AG04450 (cell line): Measurements from ENCODE around the gene ECE2. TPM values are rescaled to one million over a fixed set of nuclear protein-coding genes. Genes with fewer than 3 reads are reported as not detected.

Experiments
- CTCF ChIA-PET: fragments of 300-600, 350-600 bp; formaldehyde crosslinking; extraction: SDS; loops from one replicate; lab custom pipeline; 2022; ENCODE audit warnings: antibody characterized with exemption, inconsistent platforms; lab: Charles Lee
- POLR2A ChIA-PET: fragments of 350-600 bp; formaldehyde crosslinking; extraction: SDS; loops from one replicate; lab custom pipeline; 2021; ENCODE audit warnings: antibody characterized with exemption, inconsistent platforms; lab: Yijun Ruan, JAX
- DNase-seq: peaks from one replicate; pipeline ENCODE4 v3.0.0-alpha.2; 2011; ENCODE audit warnings: low read depth, low spot score
- H3K27ac ChIP-seq: one replicate; pipeline ENCODE4 v1.5.1; 2012; ENCODE audit warnings: low read depth, low read length, control low read depth
- H3K27me3 ChIP-seq: one replicate; pipeline ENCODE4 v1.6.0; 2012; ENCODE audit warnings: low read length; ENCODE audit not compliant: control insufficient read depth, insufficient read depth
- H3K4me3 ChIP-seq: 2 replicates; pipeline ENCODE4 v1.5.1; 2011; ENCODE audit warnings: mild to moderate bottlenecking, low read depth, low read length, control low read depth
- H3K9me3 ChIP-seq: 2 replicates; pipeline ENCODE4 v1.5.1; 2012; ENCODE audit warnings: low read length; ENCODE audit not compliant: control insufficient read depth, insufficient read depth
- polyA plus RNA-seq: library from polyadenylated mRNA; depleted of rRNA; stranded (reverse); fragments of >200 nt; gene quantifications from 2 replicates; pipeline ENCODE4 v1.2.3, GENCODE V29; 2011
- TF ChIP-seq, protein P1 (sequence below): IDR thresholded peaks from 2 replicates; pipeline ENCODE4 v1.5.1; 2011; ENCODE audit warnings: low read depth, low read length, control low read depth, inconsistent platforms

ECE2 gene
- polyA plus RNA-seq, 1 experiment, result not detected

DNA sequence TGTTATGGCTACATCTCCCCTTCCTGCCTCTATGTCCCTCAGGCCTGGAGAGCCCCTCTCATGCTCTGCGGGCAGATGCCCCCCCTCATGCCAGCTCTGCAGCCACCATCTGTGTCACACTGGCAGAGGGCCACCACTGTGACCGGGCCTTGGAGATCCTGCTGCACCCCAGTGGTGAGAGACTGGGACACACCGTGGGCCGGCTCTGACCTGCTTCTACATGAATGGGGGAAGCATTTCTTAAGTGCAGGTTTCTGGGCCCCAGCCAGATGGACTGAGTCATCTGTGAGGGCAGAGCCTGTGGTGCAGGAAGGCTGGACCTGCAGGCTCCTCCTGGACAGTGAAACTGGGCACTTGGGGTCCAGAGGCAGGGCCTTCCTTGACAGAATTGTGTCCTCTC lies 41.6 kb upstream of the ECE2 start:
- CTCF ChIA-PET, result no interaction called here

DNA sequence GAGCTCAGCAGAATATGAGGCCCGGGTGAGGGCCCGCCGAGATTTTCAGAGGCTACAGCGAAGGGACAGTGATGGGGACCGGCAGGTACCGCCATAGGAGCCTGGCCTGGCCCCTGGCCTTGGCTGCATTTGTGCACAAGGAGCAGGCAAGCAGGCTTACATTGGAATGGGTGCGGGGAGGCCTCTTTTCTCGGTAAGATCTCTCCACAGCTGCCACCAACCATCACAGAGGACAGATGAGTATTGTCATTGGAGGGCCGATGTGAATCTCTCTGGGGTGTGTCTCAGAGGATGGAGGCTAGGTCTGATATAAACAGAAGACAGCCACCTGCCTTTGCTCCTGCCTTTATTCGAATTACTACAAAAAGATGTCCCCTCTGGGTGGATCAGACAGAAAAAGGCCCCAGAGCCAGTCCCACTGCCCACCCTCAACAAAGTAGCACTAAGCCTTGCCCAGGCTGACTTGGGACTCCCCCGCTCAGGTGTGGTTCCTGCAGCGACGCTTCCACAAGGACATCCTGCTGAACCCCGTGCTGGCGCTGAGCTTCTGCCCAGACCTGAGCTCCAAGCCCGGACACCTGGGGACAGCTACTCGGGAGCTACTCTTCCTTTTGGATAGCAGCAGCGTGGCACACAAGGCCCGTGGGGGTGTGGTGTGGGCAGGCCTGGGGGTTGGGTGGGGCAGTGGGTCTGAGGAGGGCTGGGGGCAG lies 41.0 kb upstream of the ECE2 start:
- H3K9me3 ChIP-seq, result peaks cover 3% of the 10 kb centered on the region; the same call in 1 of the 2 replicates
- TF ChIP-seq, protein P1, sequence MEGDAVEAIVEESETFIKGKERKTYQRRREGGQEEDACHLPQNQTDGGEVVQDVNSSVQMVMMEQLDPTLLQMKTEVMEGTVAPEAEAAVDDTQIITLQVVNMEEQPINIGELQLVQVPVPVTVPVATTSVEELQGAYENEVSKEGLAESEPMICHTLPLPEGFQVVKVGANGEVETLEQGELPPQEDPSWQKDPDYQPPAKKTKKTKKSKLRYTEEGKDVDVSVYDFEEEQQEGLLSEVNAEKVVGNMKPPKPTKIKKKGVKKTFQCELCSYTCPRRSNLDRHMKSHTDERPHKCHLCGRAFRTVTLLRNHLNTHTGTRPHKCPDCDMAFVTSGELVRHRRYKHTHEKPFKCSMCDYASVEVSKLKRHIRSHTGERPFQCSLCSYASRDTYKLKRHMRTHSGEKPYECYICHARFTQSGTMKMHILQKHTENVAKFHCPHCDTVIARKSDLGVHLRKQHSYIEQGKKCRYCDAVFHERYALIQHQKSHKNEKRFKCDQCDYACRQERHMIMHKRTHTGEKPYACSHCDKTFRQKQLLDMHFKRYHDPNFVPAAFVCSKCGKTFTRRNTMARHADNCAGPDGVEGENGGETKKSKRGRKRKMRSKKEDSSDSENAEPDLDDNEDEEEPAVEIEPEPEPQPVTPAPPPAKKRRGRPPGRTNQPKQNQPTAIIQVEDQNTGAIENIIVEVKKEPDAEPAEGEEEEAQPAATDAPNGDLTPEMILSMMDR, result no peak
- no peak overlapping the region for H3K4me3 ChIP-seq
- no peak overlapping the region for H3K27ac ChIP-seq
- no peak for DNase-seq
- ChIA-PET CTCF (no interaction called here), POLR2A (no interaction called here)
- peaks cover 43% of the 10 kb centered on the region for H3K27me3 ChIP-seq

More for the DNA sequence above, 41.6 kb upstream of the ECE2 start:
- H3K9me3 ChIP-seq, result peaks cover 2% of the 10 kb centered on the region; the same call in 1 of the 2 replicates
- POLR2A ChIA-PET, result no interaction called here
- peak; percentile 38 for DNase-seq
- no peak overlapping the region for H3K27ac ChIP-seq
- no peak overlapping the region for H3K4me3 ChIP-seq
- TF ChIP-seq, protein P1, result no peak
- peaks cover 47% of the 10 kb centered on the region for H3K27me3 ChIP-seq

DNA sequence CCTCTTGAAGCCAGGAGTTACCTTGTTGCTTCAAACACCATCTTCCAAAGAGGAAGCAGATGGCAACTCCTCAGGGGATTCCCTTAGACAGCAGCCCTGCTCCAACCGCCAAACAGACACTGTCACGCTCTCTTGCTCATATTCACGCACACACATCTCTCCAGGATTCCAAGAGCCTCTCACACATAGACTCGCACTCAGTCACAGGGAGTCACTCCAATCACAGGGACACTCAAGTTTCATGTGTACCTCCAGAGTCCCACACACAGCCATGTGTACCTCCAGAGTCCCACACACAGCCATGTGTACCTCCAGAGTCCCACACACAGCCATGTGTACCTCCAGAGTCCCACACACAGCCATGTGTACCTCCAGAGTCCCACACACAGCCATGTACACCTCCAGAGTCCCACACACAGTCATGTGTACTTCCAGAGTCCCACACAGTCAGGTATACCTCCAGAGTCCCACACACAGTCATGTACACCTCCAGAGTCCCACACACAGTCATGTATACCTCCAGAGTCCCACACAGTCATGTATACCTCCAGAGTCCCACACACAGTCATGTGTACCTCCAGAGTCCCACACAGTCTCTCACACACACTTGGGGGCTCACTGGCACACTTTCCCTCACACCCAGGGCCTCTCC lies 40.3 kb upstream of the ECE2 start:
- TF ChIP-seq, protein P1, result no peak
- POLR2A ChIA-PET, result no interaction called here
- DNase-seq, result no peak
- CTCF ChIA-PET, result interaction anchor here (0.7 kb wide), 1 partner anchor 14 kb away, joined by 3 read pairs; the partner anchor contains the start of gene EEF1AKMT4
- peaks cover 42% of the 10 kb centered on the region for H3K27me3 ChIP-seq
- peaks cover 3% of the 10 kb centered on the region; the same call in 1 of the 2 replicates for H3K9me3 ChIP-seq
- no peak overlapping the region for H3K4me3 ChIP-seq
- no peak overlapping the region for H3K27ac ChIP-seq

DNA sequence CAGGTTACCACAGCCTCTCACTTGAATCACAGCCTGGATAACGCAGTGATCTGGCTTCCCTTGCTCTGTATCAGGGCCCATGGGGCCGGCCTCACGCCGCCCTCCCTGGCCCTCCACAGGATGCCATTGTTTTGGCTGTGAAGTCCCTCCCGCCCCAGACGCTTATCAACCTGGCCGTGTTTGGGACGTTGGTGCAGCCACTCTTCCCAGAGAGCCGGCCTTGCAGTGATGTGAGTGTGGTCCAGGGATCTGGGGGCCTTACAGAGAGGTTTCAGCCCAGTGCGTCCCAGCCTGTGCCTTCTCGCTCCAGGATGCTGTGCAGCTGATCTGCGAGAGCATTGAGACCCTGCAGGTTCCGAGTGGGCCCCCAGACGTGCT lies 39.8 kb upstream of the ECE2 start:
- Histone ChIP-seq H3K4me3 (no peak overlapping the region), H3K27me3 (peaks cover 40% of the 10 kb centered on the region), H3K27ac (no peak overlapping the region), H3K9me3 (peaks cover 3% of the 10 kb centered on the region; the same call in 1 of the 2 replicates)
- TF ChIP-seq, protein P1, result no peak
- ChIA-PET POLR2A (no interaction called here), CTCF (interaction anchor here (0.6 to 0.7 kb wide), 2 partner anchors 14 to 217 kb away, joined by 3 read pairs; partner anchors contain the start of gene EEF1AKMT4)
- no peak for DNase-seq

DNA sequence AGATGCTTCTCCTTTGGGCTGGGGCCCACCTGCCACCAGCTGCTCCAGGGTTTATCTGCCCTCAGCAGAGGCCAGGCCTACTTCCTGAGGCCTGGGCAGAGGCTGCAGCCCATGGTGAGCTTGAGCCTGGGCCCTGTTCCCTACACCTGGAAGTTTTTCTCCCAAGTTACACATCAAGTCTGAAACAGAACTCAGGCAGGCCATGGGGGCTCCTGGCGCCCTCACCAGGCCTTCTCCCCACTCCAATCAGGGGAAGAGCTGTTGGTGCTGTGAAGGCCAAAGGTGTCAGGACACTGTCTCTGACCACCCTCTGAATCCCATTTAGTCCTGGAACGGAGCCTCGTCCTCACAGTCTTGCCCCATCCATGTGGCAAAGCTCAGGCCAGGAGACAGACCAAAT lies 39.2 kb upstream of the ECE2 start:
- CTCF ChIA-PET, result interaction anchor here (0.6 to 2.8 kb wide), 4 partner anchors 9 to 218 kb away, joined by 3 to 12 read pairs (median 4); partner anchors contain the start of gene EEF1AKMT4
- Histone ChIP-seq H3K27me3 (peaks cover 34% of the 10 kb centered on the region), H3K27ac (no peak overlapping the region), H3K4me3 (no peak overlapping the region), H3K9me3 (peaks cover 3% of the 10 kb centered on the region; the same call in 1 of the 2 replicates)
- DNase-seq, result no peak
- TF ChIP-seq, protein P1, result no peak
- POLR2A ChIA-PET, result no interaction called here
